LNCaP clone FGC (cell line): Measurements from ENCODE around the gene UGT2B11.
"Not testable (repeated sequence)": the region's sequence is repeated elsewhere in the genome, so short reads cannot be mapped to it uniquely, and the experiment has no call there.

Source experiments
- DNase-seq: peaks from one replicate; pipeline ENCODE4 v3.0.0-alpha.2; 2011; ENCODE audit warnings: low read depth
- H3K4me3 ChIP-seq: 2 replicates; pipeline ENCODE4 v1.5.1; 2011; ENCODE audit warnings: mild to moderate bottlenecking, low read depth, low read length, control low read depth
- CTCF ChIP-seq: IDR thresholded peaks from 2 replicates; pipeline ENCODE4 v1.5.1; 2012; ENCODE audit warnings: mild to moderate bottlenecking; ENCODE audit not compliant: control insufficient read depth, insufficient read depth; ENCODE audit errors: extremely low read depth

UGT2B11 gene

GRCh38 chr4:69210911-69211310 is 3.6 kb downstream of the UGT2B11 start:
- no peak overlapping the region for H3K4me3 ChIP-seq
- no peak for TF ChIP-seq CTCF
- DNase-seq, result no peak

DNA sequence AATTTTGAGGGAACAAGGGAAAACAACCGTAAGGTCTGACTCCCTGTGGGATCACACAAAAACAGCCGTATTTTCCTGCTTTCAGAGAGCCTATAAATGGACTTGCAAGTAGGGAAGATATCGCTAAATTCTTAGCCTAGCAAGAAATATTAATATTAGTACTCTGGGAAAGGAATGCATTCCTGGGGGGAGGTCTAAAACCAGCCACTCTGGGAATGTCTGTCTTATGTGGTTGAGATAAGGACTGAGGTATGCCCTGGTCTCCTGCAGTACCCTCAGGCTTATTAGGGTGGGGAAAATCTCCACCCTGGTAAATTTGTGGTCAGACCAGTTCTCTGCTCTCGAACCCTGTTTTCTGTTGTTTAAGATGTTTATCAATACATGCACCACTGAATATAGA is 16.0 kb downstream of the UGT2B11 start:
- not testable (repeated sequence) for H3K4me3 ChIP-seq

DNA sequence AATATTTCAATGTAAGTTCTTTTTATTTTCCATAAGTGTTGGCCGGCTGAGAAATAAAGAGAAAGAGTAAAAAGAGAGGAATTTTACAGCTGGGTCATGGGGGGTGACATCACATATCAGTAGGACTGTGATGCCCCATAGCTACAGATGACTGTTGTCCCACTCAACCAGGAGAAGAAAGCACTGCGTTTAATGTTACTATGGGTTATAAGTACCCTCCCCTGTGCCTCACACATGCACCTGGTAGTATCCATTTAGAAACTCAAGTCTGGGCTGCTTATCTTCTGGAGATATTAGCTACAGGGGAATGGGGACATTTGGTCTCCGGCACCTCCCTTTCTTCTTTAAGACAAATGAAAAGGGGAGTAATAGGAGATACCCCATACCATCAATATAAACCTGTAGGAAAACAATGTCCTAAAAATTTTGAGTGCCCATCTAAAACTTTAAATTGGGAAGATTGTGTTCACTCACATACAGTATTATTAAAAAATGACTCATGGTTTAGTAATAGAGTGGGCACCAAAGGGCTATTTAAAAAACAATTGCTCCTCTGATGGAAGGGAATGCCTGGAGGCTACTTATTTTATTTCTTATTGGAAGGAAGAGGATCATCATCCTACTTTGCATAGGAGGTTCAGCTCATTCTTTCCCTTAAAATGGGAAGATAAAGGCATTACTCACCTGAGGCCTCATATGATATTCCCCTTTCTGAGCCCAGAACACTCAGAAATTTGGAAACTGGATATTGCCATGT is 18.2 kb downstream of the UGT2B11 start:
- DNase-seq, result no peak
- no peak overlapping the region for H3K4me3 ChIP-seq
- TF ChIP-seq CTCF, result no peak

More for the DNA sequence above, 16.0 kb downstream of the UGT2B11 start:
- DNase-seq, result not testable (repeated sequence)

DNA sequence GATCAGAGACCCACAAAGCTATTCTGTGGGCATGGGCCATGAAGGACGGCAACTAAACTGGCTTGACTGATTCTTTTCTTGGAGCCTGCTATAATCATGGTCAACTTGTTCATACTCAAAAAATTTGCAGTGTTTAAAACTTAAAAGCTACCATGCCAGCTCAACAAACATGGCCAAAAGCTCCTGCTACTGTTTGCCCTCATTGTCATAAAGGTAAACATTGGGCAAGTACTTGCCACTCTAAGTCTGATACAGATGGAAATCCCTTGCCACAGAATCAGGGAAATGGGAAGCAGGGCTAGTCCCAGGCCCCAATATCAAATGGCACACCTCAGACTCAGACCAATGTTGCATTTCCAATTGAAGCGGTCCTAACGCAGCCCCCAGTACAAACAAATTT is 20.4 kb downstream of the UGT2B11 start:
- H3K4me3 ChIP-seq, result no peak overlapping the region
- TF ChIP-seq CTCF, result no peak
- peak; percentile 67 for DNase-seq

- not testable (repeated sequence) for H3K4me3 ChIP-seq, DNase-seq
These were observed 22.6 kb downstream of the UGT2B11 start for GRCh38 chr4:69191905-69192304.

- not testable (repeated sequence) for DNase-seq
These were observed 23.9 kb downstream of the UGT2B11 start for GRCh38 chr4:69190621-69191020.

DNA sequence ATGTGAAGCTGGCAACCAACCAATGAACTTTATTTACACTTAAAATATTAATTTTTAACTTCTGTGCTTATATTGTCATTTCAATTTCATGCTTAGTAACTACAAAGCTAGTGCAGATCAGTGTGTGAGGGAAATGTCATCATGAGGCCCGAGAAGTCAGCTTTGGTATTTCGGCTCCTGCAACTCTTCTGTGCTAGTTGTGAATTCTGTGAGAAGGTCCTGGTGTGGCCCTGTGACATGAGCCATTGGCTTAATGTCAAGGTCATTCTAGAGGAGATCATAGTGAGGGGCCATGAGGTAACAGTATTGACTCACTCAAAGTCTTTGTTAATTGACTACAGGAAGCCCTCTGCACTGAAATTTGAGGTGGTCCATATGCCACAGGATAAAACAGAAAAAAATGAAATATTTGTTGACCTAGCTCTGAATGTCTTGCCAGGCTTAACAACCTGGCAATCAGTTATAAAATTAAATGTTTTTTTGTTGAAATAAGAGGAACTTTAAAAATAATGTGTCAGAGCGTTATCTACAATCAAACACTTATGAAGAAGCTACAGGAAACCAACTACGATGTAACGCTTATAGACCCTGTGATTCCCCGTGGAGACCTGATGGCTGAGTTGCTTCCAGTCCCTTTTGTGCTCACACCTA is 32.9 kb downstream of the UGT2B11 start:
- not testable (repeated sequence) for DNase-seq, H3K4me3 ChIP-seq

More at GRCh38 chr4:69190621-69191020, 23.9 kb downstream of the UGT2B11 start:
- not testable (repeated sequence) for H3K4me3 ChIP-seq

DNA sequence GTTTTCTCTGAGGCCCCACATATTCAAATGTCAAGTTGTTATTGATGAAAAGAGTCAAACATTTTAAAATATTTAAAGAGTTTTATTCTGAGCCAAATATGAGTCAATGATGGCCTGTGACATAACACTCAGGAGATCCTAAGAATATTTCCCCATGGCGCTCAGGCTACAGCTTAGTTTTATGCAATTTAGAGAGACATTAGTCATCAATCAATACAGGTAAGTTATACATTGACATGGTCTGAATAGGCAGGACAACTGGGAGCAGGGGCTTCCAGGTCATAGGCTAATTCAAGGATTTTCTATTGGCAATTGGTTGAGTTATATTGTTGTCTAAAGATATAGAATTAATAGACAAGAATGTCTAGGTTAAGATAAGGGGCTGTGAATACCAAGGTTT is 34.7 kb downstream of the UGT2B11 start:
- not testable (repeated sequence) for DNase-seq, H3K4me3 ChIP-seq

GRCh38 chr4:69178751-69179205 is 35.8 kb downstream of the UGT2B11 start:
- not testable (repeated sequence) for DNase-seq

DNA sequence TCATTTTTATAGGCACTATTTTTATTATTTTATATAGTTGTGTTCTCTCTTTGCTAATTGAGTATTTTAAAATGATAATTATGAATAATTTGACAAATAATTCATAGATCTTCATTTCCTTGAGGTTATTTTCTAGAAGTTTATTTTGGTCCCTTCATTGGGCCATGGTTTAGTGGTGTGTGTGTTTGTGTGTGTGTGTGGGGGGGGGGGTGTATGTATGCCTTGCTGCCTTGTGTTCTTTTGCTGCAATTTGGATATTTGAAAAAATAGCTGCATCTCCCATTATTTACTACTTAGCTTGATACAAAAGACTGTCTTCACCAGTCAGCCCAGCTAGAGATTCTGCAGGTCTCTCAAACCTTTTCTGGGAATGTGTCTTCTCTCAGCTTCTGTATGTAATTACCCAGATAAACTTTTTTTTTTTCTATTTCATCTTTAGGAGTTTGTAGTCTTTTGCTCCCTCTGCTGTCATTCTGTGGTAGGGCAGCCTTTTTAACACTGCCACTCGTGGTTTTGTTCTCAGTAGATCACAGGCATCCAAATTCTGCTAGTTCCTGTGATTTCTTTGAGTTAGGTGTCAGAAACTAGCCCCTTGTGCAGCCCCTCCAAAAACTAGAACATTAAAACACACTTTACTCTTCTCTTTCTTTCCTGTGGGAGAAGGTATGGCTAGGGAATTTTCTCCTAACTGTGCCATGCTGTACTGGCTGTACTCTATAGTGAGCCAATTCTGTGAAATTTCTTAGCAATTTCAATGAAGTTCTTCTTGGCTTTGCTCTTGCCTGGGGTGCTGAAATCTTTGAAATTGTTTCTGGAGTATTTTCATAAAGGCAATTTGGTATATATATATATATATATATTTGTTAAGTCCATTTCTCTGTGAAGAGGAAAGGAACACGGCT is 44.1 kb downstream of the UGT2B11 start:
- not testable (repeated sequence) for H3K4me3 ChIP-seq
- DNase-seq, result peak; percentile 23
- peak; percentile 55 for TF ChIP-seq CTCF

More at GRCh38 chr4:69178751-69179205, 35.8 kb downstream of the UGT2B11 start:
- not testable (repeated sequence) for H3K4me3 ChIP-seq

DNA sequence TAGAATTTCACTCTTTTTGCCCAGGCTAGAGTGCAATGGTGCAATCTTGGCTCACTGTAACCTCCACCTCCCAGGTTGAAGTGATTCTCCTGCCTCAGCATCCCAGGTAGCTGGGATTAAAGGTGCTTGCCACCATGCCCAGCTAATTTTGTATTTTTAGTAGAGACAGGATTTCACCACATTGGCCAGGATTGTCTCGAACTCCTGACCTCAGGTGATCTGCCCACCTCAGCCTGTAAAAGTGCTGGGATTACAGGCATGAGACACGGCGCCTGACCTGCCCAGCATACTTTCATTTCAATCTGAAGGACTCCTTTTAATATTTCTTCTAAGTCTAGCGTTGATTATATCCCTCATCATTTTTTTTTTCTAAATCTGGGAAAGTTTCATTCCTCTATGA is 45.4 kb downstream of the UGT2B11 start:
- H3K4me3 ChIP-seq, DNase-seq: not testable (repeated sequence)
